NCI-H510A (cell line): ENCODE data around the gene KRT38.

Experiments
- DNase-seq: peaks from one replicate; lab custom pipeline; 2025; lab: John Stamatoyannopoulos, UW

KRT38 gene

DNA sequence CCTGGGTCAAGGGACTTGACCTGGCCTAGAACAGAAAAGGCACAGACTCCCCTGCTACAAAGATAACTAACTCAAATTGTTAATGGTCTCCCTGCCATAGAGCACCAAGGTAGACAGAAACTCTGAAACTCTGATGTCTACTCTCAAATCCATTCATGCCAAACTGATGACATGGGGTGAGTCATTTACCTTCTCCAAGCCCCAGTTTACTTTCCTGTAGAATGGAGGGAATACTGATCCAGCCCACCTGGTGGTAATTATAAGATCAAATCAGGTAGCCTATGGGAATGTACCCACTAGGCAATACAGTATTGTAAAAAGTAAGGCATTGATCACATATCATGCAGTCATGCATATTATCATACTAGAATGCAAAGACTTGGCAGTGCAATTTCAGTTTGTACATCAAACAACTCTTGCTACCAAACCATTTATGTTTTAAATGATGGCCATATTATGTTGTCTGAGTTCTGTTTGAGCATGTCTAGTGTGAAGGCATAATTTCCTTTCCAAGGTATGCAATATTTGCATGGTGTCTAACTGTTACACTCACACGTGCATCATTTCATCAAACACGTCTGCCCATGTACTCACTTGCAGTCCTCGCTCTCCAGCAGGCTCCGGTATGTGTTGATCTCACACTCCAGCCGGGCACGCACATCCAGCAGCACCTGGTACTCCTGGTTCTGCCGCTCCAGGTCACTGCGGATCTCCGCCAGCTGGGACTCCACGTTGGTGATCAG lies 46.4 kb downstream of the KRT38 start:
- DNase-seq = no peak

DNA sequence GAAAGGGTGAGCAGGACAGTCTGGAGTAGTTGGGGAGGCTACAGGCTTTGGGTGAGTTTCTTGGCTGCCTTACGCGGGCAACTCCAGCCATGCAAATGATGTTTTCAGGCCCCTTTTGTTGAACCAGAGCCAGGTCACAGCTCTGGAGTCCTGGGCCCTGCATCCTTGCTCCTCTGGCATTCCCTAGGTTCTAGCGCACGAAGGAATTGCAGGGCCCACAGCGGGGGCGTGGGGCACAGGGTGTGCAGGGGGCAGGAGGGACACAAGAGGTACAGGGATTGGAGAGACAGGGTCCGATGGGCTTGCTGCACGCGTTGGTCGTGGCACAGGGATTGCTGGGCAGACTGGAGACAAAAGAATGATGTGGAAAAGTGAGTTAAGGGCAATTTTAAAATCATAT lies 47.0 kb downstream of the KRT38 start:
- no peak for DNase-seq

- DNase-seq = no peak
Observed at GRCh38 chr17:41393294-41393693, 47.5 kb downstream of the KRT38 start.

DNA sequence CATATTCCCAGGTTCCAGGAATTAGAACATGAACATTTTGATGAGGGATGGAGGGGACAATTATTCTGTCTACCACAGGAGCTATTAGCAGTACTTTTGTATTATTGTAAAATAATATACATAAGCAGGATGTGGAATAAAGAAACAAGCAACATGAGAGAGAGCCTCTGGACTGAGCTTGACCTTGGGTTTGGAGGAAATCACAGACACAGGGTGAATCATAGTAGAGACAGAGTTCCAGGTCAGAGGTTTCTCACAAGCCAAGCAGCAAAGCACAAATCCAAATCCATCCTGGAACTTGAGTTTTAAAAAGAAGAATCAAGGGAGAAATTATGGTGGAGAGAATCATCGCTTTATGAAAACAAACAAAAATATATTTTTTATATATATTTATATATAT lies 48.5 kb downstream of the KRT38 start:
- no peak for DNase-seq

DNA sequence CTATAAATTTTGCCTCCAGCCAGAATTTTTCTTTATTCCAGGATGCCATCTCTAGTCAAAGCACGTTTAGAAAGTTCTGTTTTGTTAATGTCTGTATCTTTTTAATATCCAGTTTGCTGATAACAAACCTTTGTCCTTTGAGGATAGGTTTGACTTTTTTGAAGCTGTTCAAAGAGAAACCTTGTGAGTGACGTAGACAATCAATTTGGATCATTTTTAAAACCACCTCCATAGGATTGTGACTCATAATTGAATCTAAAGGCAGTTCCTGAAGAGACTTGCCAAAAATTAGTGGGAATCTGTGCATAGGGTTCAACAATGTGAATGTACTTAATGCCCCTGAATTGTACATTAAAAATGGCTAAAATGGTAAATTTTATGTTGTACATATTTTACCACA lies 49.2 kb downstream of the KRT38 start:
- DNase-seq = no peak

DNA sequence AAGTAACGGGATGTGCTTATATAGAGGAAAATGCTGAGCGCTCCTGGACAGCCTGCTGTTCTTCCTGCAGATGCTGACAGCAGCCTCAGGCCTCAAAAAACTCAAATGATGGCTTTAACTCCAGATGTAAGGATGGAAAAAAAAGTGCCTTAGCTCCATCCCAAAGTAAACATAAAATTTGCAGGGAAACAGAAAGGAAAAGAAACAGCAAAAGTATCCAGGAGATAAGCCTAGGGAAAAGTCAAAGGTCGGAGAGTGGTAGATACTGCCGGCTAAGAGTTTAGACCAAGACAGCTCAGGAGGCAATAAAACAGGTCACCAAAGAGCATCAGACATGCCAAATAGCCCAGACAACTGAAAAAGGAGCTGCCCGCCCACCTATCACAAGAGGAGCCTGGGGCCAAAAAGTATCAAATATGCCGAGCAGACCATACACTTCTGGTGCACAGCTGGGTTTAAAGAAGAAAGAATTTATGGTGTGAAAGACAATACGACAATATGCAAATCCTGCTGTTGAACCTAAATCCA lies 50.3 kb downstream of the KRT38 start:
- DNase-seq = no peak

- DNase-seq = no peak
Observed at GRCh38 chr17:41387670-41388069, 53.1 kb downstream of the KRT38 start.

GRCh38 chr17:41386227-41386626 lies 54.6 kb downstream of the KRT38 start:
- no peak for DNase-seq
